ENCODE data around the gene DMRT2. TPM values are rescaled to one million over a fixed set of nuclear protein-coding genes. Genes with fewer than 3 reads are reported as not detected.

DMRT2 gene
- total and polyA plus RNA-seq, 2 of the 13 experiments (the other 11 are each of a cell fraction or from before 2014, with no cell fraction given) = not detected

DNA sequence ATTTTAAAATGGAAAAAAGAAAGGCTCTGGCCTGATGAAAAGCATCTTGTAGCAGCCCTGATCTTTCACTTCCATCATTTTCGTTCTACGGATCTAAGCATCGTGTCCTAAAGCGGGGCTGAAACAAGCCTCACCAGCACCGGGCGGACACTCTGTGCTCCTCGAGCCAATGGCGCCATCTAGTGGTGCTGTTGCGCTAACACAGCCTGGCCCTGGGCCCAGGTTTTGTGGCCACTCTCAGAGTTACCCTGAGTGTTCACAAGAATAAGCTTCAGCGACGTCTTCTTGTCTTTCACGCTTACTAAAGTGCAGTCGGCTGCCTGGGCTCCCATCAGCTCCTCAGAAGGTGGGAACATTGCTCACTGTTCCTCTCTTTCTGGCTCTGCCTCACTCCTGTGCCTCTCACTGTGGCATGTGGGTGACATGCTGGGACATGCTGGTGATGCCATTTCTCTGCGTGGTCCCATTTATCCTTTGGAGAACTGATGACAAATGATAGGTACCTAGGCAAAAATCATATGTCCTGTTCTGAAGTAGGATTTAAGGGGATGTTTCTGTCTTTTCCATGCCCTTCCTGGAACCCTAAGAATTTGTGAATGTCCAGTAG, 41.0 kb upstream of the DMRT2 start (continued):
- TF ChIP-seq, protein P1, sequence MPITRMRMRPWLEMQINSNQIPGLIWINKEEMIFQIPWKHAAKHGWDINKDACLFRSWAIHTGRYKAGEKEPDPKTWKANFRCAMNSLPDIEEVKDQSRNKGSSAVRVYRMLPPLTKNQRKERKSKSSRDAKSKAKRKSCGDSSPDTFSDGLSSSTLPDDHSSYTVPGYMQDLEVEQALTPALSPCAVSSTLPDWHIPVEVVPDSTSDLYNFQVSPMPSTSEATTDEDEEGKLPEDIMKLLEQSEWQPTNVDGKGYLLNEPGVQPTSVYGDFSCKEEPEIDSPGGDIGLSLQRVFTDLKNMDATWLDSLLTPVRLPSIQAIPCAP (CRISPR knock-in tag; IDR thresholded peaks at IDR 0.05; ENCODE audit: low read depth) = no peak
- TF ChIP-seq ZBTB38 (CRISPR knock-in tag; IDR thresholded peaks at IDR 0.05) = peak; percentile 19; the same call in 1 of the 2 replicates
- TF ChIP-seq THAP11 (CRISPR knock-in tag; IDR thresholded peaks at IDR 0.05) = 0 out of 2 replicates have a peak, but pooled peaks have one; percentile 12
- TF ChIP-seq, protein P2, sequence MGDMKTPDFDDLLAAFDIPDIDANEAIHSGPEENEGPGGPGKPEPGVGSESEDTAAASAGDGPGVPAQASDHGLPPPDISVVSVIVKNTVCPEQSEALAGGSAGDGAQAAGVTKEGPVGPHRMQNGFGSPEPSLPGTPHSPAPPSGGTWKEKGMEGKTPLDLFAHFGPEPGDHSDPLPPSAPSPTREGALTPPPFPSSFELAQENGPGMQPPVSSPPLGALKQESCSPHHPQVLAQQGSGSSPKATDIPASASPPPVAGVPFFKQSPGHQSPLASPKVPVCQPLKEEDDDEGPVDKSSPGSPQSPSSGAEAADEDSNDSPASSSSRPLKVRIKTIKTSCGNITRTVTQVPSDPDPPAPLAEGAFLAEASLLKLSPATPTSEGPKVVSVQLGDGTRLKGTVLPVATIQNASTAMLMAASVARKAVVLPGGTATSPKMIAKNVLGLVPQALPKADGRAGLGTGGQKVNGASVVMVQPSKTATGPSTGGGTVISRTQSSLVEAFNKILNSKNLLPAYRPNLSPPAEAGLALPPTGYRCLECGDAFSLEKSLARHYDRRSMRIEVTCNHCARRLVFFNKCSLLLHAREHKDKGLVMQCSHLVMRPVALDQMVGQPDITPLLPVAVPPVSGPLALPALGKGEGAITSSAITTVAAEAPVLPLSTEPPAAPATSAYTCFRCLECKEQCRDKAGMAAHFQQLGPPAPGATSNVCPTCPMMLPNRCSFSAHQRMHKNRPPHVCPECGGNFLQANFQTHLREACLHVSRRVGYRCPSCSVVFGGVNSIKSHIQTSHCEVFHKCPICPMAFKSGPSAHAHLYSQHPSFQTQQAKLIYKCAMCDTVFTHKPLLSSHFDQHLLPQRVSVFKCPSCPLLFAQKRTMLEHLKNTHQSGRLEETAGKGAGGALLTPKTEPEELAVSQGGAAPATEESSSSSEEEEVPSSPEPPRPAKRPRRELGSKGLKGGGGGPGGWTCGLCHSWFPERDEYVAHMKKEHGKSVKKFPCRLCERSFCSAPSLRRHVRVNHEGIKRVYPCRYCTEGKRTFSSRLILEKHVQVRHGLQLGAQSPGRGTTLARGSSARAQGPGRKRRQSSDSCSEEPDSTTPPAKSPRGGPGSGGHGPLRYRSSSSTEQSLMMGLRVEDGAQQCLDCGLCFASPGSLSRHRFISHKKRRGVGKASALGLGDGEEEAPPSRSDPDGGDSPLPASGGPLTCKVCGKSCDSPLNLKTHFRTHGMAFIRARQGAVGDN (CRISPR knock-in tag; IDR thresholded peaks at IDR 0.05) = 0 out of 2 replicates have a peak, but pooled peaks have one; percentile 21
- TF ChIP-seq ZNF761 (CRISPR knock-in tag; conservative IDR thresholded peaks at IDR 0.05) = no peak
- no peak for TF ChIP-seq GFI1 (CRISPR knock-in tag; IDR thresholded peaks at IDR 0.05; ENCODE audit: borderline replicate concordance)
- TF ChIP-seq, protein P3, sequence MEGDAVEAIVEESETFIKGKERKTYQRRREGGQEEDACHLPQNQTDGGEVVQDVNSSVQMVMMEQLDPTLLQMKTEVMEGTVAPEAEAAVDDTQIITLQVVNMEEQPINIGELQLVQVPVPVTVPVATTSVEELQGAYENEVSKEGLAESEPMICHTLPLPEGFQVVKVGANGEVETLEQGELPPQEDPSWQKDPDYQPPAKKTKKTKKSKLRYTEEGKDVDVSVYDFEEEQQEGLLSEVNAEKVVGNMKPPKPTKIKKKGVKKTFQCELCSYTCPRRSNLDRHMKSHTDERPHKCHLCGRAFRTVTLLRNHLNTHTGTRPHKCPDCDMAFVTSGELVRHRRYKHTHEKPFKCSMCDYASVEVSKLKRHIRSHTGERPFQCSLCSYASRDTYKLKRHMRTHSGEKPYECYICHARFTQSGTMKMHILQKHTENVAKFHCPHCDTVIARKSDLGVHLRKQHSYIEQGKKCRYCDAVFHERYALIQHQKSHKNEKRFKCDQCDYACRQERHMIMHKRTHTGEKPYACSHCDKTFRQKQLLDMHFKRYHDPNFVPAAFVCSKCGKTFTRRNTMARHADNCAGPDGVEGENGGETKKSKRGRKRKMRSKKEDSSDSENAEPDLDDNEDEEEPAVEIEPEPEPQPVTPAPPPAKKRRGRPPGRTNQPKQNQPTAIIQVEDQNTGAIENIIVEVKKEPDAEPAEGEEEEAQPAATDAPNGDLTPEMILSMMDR (CRISPR knock-in tag; IDR thresholded peaks at IDR 0.05) = peak; percentile 94
- TF ChIP-seq, protein P4, sequence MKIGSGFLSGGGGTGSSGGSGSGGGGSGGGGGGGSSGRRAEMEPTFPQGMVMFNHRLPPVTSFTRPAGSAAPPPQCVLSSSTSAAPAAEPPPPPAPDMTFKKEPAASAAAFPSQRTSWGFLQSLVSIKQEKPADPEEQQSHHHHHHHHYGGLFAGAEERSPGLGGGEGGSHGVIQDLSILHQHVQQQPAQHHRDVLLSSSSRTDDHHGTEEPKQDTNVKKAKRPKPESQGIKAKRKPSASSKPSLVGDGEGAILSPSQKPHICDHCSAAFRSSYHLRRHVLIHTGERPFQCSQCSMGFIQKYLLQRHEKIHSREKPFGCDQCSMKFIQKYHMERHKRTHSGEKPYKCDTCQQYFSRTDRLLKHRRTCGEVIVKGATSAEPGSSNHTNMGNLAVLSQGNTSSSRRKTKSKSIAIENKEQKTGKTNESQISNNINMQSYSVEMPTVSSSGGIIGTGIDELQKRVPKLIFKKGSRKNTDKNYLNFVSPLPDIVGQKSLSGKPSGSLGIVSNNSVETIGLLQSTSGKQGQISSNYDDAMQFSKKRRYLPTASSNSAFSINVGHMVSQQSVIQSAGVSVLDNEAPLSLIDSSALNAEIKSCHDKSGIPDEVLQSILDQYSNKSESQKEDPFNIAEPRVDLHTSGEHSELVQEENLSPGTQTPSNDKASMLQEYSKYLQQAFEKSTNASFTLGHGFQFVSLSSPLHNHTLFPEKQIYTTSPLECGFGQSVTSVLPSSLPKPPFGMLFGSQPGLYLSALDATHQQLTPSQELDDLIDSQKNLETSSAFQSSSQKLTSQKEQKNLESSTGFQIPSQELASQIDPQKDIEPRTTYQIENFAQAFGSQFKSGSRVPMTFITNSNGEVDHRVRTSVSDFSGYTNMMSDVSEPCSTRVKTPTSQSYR (CRISPR knock-in tag; IDR thresholded peaks at IDR 0.05; ENCODE audit: borderline replicate concordance) = no peak
- no peak for TF ChIP-seq ZNF556 (CRISPR knock-in tag; IDR thresholded peaks at IDR 0.05; ENCODE audit: borderline replicate concordance)
- TF ChIP-seq CBX5 (CRISPR knock-in tag; IDR thresholded peaks at IDR 0.05; ENCODE audit: borderline replicate concordance) = peak; percentile 84; the same call in 1 of the 2 replicates
- TF ChIP-seq, protein P5, sequence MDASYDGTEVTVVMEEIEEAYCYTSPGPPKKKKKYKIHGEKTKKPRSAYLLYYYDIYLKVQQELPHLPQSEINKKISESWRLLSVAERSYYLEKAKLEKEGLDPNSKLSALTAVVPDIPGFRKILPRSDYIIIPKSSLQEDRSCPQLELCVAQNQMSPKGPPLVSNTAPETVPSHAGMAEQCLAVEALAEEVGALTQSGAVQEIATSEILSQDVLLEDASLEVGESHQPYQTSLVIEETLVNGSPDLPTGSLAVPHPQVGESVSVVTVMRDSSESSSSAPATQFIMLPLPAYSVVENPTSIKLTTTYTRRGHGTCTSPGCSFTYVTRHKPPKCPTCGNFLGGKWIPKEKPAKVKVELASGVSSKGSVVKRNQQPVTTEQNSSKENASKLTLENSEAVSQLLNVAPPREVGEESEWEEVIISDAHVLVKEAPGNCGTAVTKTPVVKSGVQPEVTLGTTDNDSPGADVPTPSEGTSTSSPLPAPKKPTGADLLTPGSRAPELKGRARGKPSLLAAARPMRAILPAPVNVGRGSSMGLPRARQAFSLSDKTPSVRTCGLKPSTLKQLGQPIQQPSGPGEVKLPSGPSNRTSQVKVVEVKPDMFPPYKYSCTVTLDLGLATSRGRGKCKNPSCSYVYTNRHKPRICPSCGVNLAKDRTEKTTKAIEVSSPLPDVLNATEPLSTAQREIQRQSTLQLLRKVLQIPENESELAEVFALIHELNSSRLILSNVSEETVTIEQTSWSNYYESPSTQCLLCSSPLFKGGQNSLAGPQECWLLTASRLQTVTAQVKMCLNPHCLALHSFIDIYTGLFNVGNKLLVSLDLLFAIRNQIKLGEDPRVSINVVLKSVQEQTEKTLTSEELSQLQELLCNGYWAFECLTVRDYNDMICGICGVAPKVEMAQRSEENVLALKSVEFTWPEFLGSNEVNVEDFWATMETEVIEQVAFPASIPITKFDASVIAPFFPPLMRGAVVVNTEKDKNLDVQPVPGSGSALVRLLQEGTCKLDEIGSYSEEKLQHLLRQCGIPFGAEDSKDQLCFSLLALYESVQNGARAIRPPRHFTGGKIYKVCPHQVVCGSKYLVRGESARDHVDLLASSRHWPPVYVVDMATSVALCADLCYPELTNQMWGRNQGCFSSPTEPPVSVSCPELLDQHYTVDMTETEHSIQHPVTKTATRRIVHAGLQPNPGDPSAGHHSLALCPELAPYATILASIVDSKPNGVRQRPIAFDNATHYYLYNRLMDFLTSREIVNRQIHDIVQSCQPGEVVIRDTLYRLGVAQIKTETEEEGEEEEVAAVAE (CRISPR knock-in tag; IDR thresholded peaks at IDR 0.05; ENCODE audit: borderline replicate concordance) = 0 out of 2 replicates have a peak, but pooled peaks have one; percentile 28
- TF ChIP-seq HOXA3 (CRISPR knock-in tag; IDR thresholded peaks at IDR 0.05) = peak; percentile 20; the same call in 1 of the 2 replicates
- TF ChIP-seq REL (CRISPR knock-in tag; conservative IDR thresholded peaks at IDR 0.05) = no peak
- no peak for TF ChIP-seq CBX1 (IDR thresholded peaks at IDR 0.05; ENCODE audit: low read depth)

All from HepG2 (cell line).